ENCODE results near the gene PTRHD1. TPM values are rescaled to one million over a fixed set of nuclear protein-coding genes. Genes with fewer than 3 reads are reported as not detected.

Gene PTRHD1
- total and polyA plus RNA-seq, 2 donors (not counting 1 experiment from before 2014, with no cell fraction given) = 26.3 to 29.9 TPM

DNA sequence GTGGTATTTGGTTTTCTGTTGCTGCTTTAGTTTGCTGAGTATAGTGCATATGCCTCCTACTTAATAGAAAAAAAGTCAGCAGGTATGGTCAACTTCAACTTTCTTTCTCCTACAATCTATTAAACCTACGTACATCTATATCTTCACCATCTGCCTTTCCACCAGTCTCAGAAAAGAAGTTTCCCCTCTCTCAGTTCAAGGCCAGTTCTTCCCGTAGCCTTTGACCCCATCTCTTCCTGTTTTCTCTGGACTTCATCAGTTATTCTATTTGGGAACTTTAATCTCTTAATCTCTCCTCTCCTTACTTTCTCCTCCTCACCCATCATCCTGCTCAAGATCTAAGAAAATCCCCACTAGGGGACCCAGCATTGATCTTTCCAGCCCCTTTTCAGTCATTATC lies 5.7 kb downstream of the PTRHD1 start:
- no peak for DNase-seq (ENCODE audit: low read depth in 2 of 2)
- no peaks in the 10 kb centered on the region for H3K79me2 ChIP-seq (ENCODE audit: control insufficient read depth, insufficient read depth, low read length)
- no peak overlapping the region for H3K27ac ChIP-seq (ENCODE audit: insufficient read depth, low read length)
- H3K9me3 ChIP-seq (ENCODE audit: control insufficient read depth, insufficient read depth, low read depth, low read length) = no peaks in the 10 kb centered on the region
- no peaks in the 10 kb centered on the region for H3K27me3 ChIP-seq (ENCODE audit: control insufficient read depth, insufficient read depth, low read length)
- H4K20me1 ChIP-seq (ENCODE audit: control insufficient read depth, extremely low read depth, insufficient read depth, low read length) = no peaks in the 10 kb centered on the region
- TF ChIP-seq EZH2 (IDR thresholded peaks at IDR 0.05; ENCODE audit: low read length, missing control alignments) = no peak
- TF ChIP-seq, protein P1, sequence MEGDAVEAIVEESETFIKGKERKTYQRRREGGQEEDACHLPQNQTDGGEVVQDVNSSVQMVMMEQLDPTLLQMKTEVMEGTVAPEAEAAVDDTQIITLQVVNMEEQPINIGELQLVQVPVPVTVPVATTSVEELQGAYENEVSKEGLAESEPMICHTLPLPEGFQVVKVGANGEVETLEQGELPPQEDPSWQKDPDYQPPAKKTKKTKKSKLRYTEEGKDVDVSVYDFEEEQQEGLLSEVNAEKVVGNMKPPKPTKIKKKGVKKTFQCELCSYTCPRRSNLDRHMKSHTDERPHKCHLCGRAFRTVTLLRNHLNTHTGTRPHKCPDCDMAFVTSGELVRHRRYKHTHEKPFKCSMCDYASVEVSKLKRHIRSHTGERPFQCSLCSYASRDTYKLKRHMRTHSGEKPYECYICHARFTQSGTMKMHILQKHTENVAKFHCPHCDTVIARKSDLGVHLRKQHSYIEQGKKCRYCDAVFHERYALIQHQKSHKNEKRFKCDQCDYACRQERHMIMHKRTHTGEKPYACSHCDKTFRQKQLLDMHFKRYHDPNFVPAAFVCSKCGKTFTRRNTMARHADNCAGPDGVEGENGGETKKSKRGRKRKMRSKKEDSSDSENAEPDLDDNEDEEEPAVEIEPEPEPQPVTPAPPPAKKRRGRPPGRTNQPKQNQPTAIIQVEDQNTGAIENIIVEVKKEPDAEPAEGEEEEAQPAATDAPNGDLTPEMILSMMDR (conservative IDR thresholded peaks at IDR 0.05 in 1 of 2, IDR thresholded peaks at IDR 0.05 in 1 of 2; ENCODE audit: low read depth in 1 of 2, low read length in 2 of 2) = no peak
- no peaks in the 10 kb centered on the region for H3K4me1 ChIP-seq (ENCODE audit: control insufficient read depth, extremely low read depth, insufficient read depth, low read length)
- H2AFZ ChIP-seq (ENCODE audit: low read length) = no peak overlapping the region
- no peaks in the 10 kb centered on the region for H3K36me3 ChIP-seq (ENCODE audit: control insufficient read depth, insufficient read depth, low read length)
- no peak overlapping the region for H3K4me3 ChIP-seq (replicated peaks in 1 of 4; ENCODE audit: control extremely low read depth in 1 of 4, insufficient read depth in 1 of 4, low read depth in 3 of 4, low read length in 4 of 4)
- no peak overlapping the region for H3K9ac ChIP-seq (ENCODE audit: insufficient read depth, low read length)
- no peak overlapping the region for H3K4me2 ChIP-seq (ENCODE audit: extremely low read depth, insufficient read depth, low read length)

DNA sequence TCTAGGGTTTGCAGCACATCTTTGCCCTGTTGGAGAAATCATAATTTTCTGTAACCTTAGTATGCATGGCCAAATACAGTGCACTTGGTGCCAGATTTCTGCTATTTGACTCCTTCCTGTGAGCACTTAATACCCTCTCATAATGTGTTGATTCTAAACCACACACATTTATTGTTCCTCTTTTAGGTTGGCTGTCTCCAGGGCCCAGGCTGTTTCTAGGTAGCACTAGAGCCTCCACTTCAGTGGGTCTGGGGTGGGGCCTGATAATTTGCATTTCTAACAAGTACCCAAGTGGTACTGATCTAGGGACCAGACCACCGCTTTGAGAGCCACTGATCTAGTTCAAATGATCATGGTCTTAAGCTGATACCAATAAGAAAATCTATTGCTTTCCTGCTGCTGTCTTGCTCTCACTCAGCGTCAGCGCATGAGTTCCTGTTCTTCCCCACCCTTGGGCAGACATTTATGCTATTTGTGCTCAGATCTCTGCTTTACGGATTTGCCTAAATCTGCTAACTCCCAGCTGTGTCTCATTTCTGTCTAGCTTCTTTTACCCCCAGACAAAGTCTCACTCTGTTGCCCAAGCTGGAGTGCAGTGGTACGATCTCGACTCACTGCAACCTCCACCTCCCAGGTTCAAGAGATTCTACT lies 7.4 kb downstream of the PTRHD1 start:
- no peak for TF ChIP-seq EZH2 (IDR thresholded peaks at IDR 0.05; ENCODE audit: low read length, missing control alignments)
- TF ChIP-seq, protein P1 (conservative IDR thresholded peaks at IDR 0.05 in 1 of 2, IDR thresholded peaks at IDR 0.05 in 1 of 2; ENCODE audit: low read depth in 1 of 2, low read length in 2 of 2) = no peak
- Histone ChIP-seq H3K36me3 (ENCODE audit: control insufficient read depth, insufficient read depth, low read length) (no peaks in the 10 kb centered on the region), H3K79me2 (ENCODE audit: control insufficient read depth, insufficient read depth, low read length) (no peaks in the 10 kb centered on the region), H3K9me3 (ENCODE audit: control insufficient read depth, insufficient read depth, low read depth, low read length) (no peaks in the 10 kb centered on the region), H3K9ac (ENCODE audit: insufficient read depth, low read length) (no peak overlapping the region), H3K4me3 (replicated peaks in 1 of 4; ENCODE audit: control extremely low read depth in 1 of 4, insufficient read depth in 1 of 4, low read depth in 3 of 4, low read length in 4 of 4) (no peak overlapping the region), H3K27ac (ENCODE audit: insufficient read depth, low read length) (no peak overlapping the region), H2AFZ (ENCODE audit: low read length) (no peak overlapping the region), H3K27me3 (ENCODE audit: control insufficient read depth, insufficient read depth, low read length) (no peaks in the 10 kb centered on the region), H4K20me1 (ENCODE audit: control insufficient read depth, extremely low read depth, insufficient read depth, low read length) (no peaks in the 10 kb centered on the region), H3K4me1 (ENCODE audit: control insufficient read depth, extremely low read depth, insufficient read depth, low read length) (no peaks in the 10 kb centered on the region), H3K4me2 (ENCODE audit: extremely low read depth, insufficient read depth, low read length) (no peak overlapping the region)
- DNase-seq (ENCODE audit: low read depth in 2 of 2) = no peak

DNA sequence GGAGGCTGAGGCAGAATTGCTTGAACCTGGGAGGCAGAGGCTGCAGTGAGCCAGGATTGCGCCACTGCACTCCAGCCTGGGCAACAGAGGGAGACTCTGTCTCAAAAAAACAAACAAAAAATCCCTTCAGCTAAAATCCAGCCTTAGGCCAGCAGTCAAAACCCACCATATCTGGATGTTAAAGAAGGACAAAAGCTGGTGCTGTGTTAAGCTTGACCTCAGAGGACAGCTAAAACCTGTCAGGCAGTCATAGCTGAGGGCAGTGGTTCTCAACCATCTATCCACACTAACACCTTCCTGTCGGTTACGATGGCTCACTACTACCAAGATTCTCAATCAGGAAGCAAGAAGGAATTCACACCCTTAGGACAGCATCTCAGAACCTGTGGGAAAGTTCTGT lies 9.6 kb downstream of the PTRHD1 start:
- no peak overlapping the region for H3K4me2 ChIP-seq (ENCODE audit: extremely low read depth, insufficient read depth, low read length)
- TF ChIP-seq, protein P1 (conservative IDR thresholded peaks at IDR 0.05 in 1 of 2, IDR thresholded peaks at IDR 0.05 in 1 of 2; ENCODE audit: low read depth in 1 of 2, low read length in 2 of 2) = no peak
- H3K27ac ChIP-seq (ENCODE audit: insufficient read depth, low read length) = no peak overlapping the region
- no peaks in the 10 kb centered on the region for H3K4me1 ChIP-seq (ENCODE audit: control insufficient read depth, extremely low read depth, insufficient read depth, low read length)
- H4K20me1 ChIP-seq (ENCODE audit: control insufficient read depth, extremely low read depth, insufficient read depth, low read length) = no peaks in the 10 kb centered on the region
- no peak overlapping the region for H2AFZ ChIP-seq (ENCODE audit: low read length)
- no peaks in the 10 kb centered on the region for H3K27me3 ChIP-seq (ENCODE audit: control insufficient read depth, insufficient read depth, low read length)
- no peaks in the 10 kb centered on the region for H3K9me3 ChIP-seq (ENCODE audit: control insufficient read depth, insufficient read depth, low read depth, low read length)
- no peaks in the 10 kb centered on the region for H3K79me2 ChIP-seq (ENCODE audit: control insufficient read depth, insufficient read depth, low read length)
- H3K4me3 ChIP-seq (replicated peaks in 1 of 4; ENCODE audit: control extremely low read depth in 1 of 4, insufficient read depth in 1 of 4, low read depth in 3 of 4, low read length in 4 of 4) = no peak overlapping the region
- DNase-seq (ENCODE audit: low read depth in 2 of 2) = no peak
- H3K36me3 ChIP-seq (ENCODE audit: control insufficient read depth, insufficient read depth, low read length) = no peaks in the 10 kb centered on the region
- H3K9ac ChIP-seq (ENCODE audit: insufficient read depth, low read length) = no peak overlapping the region
